Chondrocyte (in vitro differentiated cells): ENCODE results near the gene KCNN4. TPM values are rescaled to one million over a fixed set of nuclear protein-coding genes. Genes with fewer than 3 reads are reported as not detected.
"Not testable (repeated sequence)": the region's sequence is repeated elsewhere in the genome, so short reads cannot be mapped to it uniquely, and the experiment has no call there.

Experiments
- DNase-seq: peaks from one replicate; pipeline ENCODE4 v3.0.0; 2021; ENCODE audit warnings: mixed read lengths, low spot score
- H3K27ac Mint-ChIP-seq: one replicate; pipeline ENCODE4 v1.8.0; 2021; ENCODE audit warnings: mild to moderate bottlenecking, moderate library complexity, mixed read lengths; ENCODE audit not compliant: unreplicated experiment
- H3K27me3 Mint-ChIP-seq: 2 replicates; pipeline ENCODE4 v1.8.0; 2021; ENCODE audit warnings: low read depth, mixed read lengths
- H3K36me3 Mint-ChIP-seq: 2 replicates; pipeline ENCODE4 v1.8.0; 2021; ENCODE audit warnings: low read depth, mixed read lengths
- H3K4me1 Mint-ChIP-seq: 2 replicates; pipeline ENCODE4 v1.8.0; 2021; ENCODE audit warnings: low read depth, mild to moderate bottlenecking, mixed read lengths
- H3K4me3 Mint-ChIP-seq: one replicate; pipeline ENCODE4 v1.8.0; 2021; ENCODE audit warnings: mild to moderate bottlenecking, moderate library complexity, mixed read lengths; ENCODE audit not compliant: unreplicated experiment
- H3K9me3 Mint-ChIP-seq: 2 replicates; pipeline ENCODE4 v1.8.0; 2021; ENCODE audit warnings: low read depth, mixed read lengths
- total RNA-seq: library from RNA; stranded (reverse); gene quantifications from 3 replicates; pipeline ENCODE4 v1.2.1, GENCODE V29; 2021
- TF ChIP-seq, protein P1 (sequence below): fragments of 200-600 bp; sonication (generic); IDR thresholded peaks from 2 replicates; pipeline ENCODE4 v1.5.0; 2021; ENCODE audit warnings: antibody characterized with exemption, mild to moderate bottlenecking, moderate library complexity

The KCNN4 gene
- total RNA-seq, 1 donor from 2014 or later: 2.3 TPM

DNA sequence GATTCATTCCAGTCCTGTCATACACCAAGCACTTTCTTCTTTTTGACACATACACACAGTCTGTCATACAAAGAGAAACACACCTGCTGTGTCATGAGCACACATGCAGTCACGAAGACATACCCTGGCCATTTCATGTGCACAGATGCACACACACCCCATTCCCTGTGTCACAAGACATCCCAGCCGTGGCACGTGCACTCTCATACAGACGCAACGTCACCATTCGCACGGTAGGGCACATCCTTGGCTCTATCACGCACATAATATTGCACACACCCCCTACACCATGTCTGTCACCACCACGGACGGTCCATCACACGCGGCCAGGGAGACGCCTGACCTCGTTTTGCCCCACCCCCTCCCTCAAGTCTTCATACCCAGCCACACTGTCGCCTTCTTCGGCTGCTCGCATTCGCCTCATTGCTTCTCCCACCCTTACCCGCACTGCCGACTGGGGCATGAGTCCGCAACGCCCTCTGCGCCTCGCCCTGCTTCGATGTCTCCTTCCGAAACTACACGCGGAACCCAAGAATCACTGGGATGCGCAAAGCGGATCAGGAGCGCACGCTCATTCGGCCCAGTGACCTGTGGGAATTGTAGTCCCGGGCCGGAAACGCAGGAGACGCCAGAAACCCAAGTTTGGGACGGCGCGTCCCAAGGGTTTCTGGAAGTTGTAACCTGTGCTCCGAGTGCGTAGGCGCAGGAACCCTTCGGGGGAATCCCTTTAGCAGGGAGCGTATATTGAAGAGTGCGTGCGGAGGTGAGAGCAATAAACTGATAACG, 39.5 kb upstream of the KCNN4 start:
- TF ChIP-seq, protein P1, sequence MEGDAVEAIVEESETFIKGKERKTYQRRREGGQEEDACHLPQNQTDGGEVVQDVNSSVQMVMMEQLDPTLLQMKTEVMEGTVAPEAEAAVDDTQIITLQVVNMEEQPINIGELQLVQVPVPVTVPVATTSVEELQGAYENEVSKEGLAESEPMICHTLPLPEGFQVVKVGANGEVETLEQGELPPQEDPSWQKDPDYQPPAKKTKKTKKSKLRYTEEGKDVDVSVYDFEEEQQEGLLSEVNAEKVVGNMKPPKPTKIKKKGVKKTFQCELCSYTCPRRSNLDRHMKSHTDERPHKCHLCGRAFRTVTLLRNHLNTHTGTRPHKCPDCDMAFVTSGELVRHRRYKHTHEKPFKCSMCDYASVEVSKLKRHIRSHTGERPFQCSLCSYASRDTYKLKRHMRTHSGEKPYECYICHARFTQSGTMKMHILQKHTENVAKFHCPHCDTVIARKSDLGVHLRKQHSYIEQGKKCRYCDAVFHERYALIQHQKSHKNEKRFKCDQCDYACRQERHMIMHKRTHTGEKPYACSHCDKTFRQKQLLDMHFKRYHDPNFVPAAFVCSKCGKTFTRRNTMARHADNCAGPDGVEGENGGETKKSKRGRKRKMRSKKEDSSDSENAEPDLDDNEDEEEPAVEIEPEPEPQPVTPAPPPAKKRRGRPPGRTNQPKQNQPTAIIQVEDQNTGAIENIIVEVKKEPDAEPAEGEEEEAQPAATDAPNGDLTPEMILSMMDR: no peak
- H3K27me3 Mint-ChIP-seq: peaks cover 22% of the 10 kb centered on the region
- H3K27ac Mint-ChIP-seq: no peak overlapping the region
- no peak for DNase-seq
- H3K4me1 Mint-ChIP-seq: no peaks in the 10 kb centered on the region
- H3K9me3 Mint-ChIP-seq: peaks cover 5% of the 10 kb centered on the region
- peaks cover 2% of the 10 kb centered on the region for H3K36me3 Mint-ChIP-seq
- peak overlapping the region; percentile 50 for H3K4me3 Mint-ChIP-seq

DNA sequence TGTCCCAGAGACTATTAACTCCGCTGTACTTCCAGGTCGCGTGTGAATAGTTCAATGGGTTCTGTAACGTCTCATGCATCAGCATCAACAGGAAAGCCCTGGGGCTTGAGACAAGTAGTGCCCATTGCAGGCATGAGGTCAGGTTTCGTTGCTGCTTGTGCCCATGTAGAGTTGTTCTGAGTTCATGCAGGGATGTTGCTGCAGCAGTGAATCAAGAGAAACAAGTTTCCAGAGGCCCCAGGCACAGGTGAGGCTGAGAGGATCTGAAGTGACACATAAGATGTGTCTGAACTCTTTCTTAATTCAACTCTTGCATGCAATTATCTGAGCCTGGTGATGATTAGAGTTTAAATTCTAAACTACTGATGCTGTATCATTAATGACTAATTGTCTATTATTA, 37.7 kb upstream of the KCNN4 start:
- H3K9me3 Mint-ChIP-seq: peaks cover 2% of the 10 kb centered on the region
- H3K27ac Mint-ChIP-seq: no peak overlapping the region
- H3K36me3 Mint-ChIP-seq: no peaks in the 10 kb centered on the region
- H3K4me3 Mint-ChIP-seq: no peak overlapping the region
- TF ChIP-seq, protein P1: no peak
- H3K27me3 Mint-ChIP-seq: peaks cover 10% of the 10 kb centered on the region
- no peak for DNase-seq
- H3K4me1 Mint-ChIP-seq: no peaks in the 10 kb centered on the region

DNA sequence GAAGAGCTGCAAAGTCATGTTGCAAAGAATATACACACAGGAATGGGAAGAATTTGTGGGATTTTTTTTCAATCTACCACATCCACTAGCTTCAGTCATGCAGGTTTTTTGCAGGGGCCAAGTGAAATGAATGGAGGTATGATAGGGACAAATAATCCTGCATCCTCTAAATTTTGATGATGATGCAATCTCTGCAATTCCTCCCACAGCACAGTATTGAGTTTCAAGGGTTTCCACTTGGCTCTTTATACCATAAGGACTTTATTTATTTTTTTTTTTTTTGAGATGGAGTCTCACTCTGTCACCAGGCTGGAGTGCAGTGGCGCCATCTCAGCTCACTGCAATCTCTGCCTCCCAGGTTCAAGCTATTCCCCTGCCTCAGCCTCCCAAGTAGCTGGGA, 36.7 kb upstream of the KCNN4 start:
- H3K36me3 Mint-ChIP-seq, DNase-seq, H3K9me3 Mint-ChIP-seq, H3K4me1 Mint-ChIP-seq, H3K4me3 Mint-ChIP-seq, H3K27ac Mint-ChIP-seq: not testable (repeated sequence)
- peaks cover 14% of the 10 kb centered on the region for H3K27me3 Mint-ChIP-seq

DNA sequence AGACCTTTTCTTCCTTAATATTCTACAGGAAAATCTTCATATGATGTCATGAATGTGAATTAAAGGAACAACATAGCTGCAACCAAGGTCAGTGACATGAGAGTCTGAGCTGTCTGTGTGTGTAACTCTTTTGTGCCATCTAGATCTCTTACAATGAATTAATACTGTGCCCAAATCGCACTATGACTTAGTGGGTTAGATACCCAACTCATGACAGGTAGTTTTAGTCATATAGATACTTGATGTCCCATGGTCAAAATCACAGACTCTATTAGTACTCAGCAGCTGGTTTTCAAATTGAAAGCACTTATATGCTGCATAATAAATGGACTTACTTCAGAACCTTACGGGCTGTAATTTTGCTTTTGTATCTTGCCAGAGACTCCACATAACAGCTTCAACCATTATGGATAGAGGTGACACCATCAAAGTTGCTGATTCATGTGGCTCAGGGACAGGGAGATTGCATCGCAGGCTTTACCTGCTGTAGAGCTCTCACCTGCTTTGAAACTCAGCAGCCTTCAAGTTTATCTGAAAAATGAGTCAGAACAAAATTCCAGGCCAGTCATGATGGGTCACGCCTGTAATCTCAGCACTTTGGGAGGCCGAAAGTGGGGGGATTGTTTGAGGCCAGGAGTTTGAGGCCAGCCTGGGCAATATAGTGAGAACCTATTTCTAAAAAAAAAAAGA, 34.0 kb upstream of the KCNN4 start:
- H3K4me3 Mint-ChIP-seq: no peak overlapping the region
- H3K9me3 Mint-ChIP-seq: peaks cover 2% of the 10 kb centered on the region
- H3K27ac Mint-ChIP-seq: no peak overlapping the region
- DNase-seq: no peak
- H3K27me3 Mint-ChIP-seq: peaks cover 10% of the 10 kb centered on the region
- TF ChIP-seq, protein P1: no peak
- H3K4me1 Mint-ChIP-seq: no peaks in the 10 kb centered on the region
- no peaks in the 10 kb centered on the region for H3K36me3 Mint-ChIP-seq

DNA sequence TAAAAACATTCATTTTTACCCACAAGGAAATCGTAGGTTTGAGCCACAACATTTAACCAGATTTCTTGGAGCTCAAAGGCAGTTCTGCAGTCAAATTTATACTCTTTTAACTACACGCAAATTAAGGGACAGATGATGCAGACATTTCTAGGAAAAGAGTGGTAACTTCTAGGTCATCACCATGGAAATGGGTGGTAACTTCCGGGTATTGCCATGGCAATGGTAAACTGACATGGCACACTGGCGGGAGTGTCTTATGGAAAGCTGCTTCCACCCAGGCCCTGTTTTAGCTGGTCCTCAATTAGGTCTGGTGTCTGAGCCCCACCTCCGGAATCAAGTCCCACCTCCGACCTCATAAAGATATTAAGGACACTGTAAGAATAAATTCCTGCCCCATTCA, 31.9 kb upstream of the KCNN4 start:
- H3K36me3 Mint-ChIP-seq: no peaks in the 10 kb centered on the region
- H3K4me1 Mint-ChIP-seq: no peaks in the 10 kb centered on the region
- H3K27me3 Mint-ChIP-seq: peaks cover 12% of the 10 kb centered on the region
- H3K9me3 Mint-ChIP-seq: peaks cover 2% of the 10 kb centered on the region
- TF ChIP-seq, protein P1: no peak
- no peak overlapping the region for H3K27ac Mint-ChIP-seq
- H3K4me3 Mint-ChIP-seq: no peak overlapping the region
- DNase-seq: no peak
